Ovary (tissue), 9 donors: ENCODE data around the gene NR5A2. TPM values are rescaled to one million over a fixed set of nuclear protein-coding genes. Genes with fewer than 3 reads are reported as not detected.

ENCODE experiments used
- DNase-seq, 5 donors: peaks; one replicate each; pipeline ENCODE4 v3.0.0-alpha.2; 2019 to 2020
- H3K27ac ChIP-seq, 2 donors: fragments of 200-600 bp; one replicate each; pipeline versions ENCODE4 v1.5.1 to v1.8.0; 2019 to 2022
- H3K27me3 ChIP-seq: fragments of 200-600 bp; one replicate; pipeline ENCODE4 v1.8.0; 2022
- H3K36me3 ChIP-seq: fragments of 200-600 bp; sonication (generic); one replicate; pipeline ENCODE4 v1.5.1; 2019
- H3K4me1 ChIP-seq: one replicate; pipeline ENCODE4 v1.8.1; 2013; ENCODE audit warnings: mild to moderate bottlenecking, moderate library complexity; ENCODE audit not compliant: insufficient read depth
- H3K4me3 ChIP-seq: fragments of 200-600 bp; sonication (generic); one replicate; pipeline ENCODE4 v1.5.1; 2017
- H3K9me3 ChIP-seq, 2 donors: fragments of 200-600 bp in 1 of 2; sonication (generic) in 1 of 2; one replicate each; pipeline versions ENCODE4 v1.5.1 to v1.8.1; 2013 to 2019; ENCODE audit warnings: mild to moderate bottlenecking in 1 of 2, moderate library complexity in 1 of 2
- CTCF ChIP-seq, 3 donors: fragments of 450-650 bp in 2 of 3; fragments of 200-600 bp in 1 of 3; IDR thresholded peaks; one replicate each; pipeline versions ENCODE4 v1.5.1 to v1.8.0; 2016 to 2022; ENCODE audit warnings: antibody characterized with exemption in 3 of 3, mild to moderate bottlenecking in 1 of 3
- EP300 ChIP-seq: sonication (generic); formaldehyde crosslinking; IDR thresholded peaks from one replicate; pipeline ENCODE4 v1.6.1; 2017; ENCODE audit warnings: antibody characterized with exemption
- POLR2A ChIP-seq: fragments of 450-650 bp; IDR thresholded peaks from one replicate; pipeline ENCODE4 v1.6.1; 2017; ENCODE audit warnings: antibody characterized with exemption, mild to moderate bottlenecking, moderate library complexity
- WGBS, 3 donors: extraction: QIAGEN DNeasy Blood & Tissue Kit in 1 of 3; methylation state at CpG; one replicate each; pipeline versions ENCODE4 v1.1.5 to v1.1.7; 2013 to 2017; 5-methylcytosine and 5-hydroxymethylcytosine counted together
- intact Hi-C, 4 donors: fragments of 100-400 bp; cut with DNase I; formaldehyde crosslinking; loops; one replicate each; pipeline versions ENCODE4 v1.11.0 to v1.15.1; 2022 to 2023
- polyA plus RNA-seq, 2 donors: library from polyadenylated mRNA; stranded (reverse); fragments of 200-250 nt in 1 of 2; fragments of 350-450 nt in 1 of 2; fragmentation: Illumina TruSeq in 1 of 2; extraction: RNeasy Lipid Tissue Mini Kit (QIAGEN cat#74804) in 1 of 2; gene quantifications; one replicate each; pipeline ENCODE4 v1.2.3, GENCODE V29; 2013 to 2014
- total RNA-seq, 7 donors: library from RNA; depleted of rRNA in 2 of 7; stranded (reverse); fragments of >200 nt in 2 of 7; fragmentation: NEBNext Ultra II Directional in 3 of 7; extraction: Animal tissue kit (Norgen Biotek cat#: 25700) in 3 of 7; gene quantifications; one replicate each; pipeline versions ENCODE4 v1.1.0 to v1.2.4, GENCODE V29; 2016 to 2023
- donor health status: DM: no; HTN: no; CAD: no; lungs with moderate emphysema.
- donor health status: DM: no; HTN: no; CAD: no.
- donor health status: Bipolar disorder and iron deficiency.
- donor health status: DM: yes; HTN: yes; CAD: no.
- donor health status: DM: no; HTN: no; CAD: no.
- donor health status: DM: yes; HTN: yes; CAD: no.

The NR5A2 gene
- total and polyA plus RNA-seq, 9 donors, result 1.5 to 45.8 (median 3.0) TPM

- 86 to 90% (median 86%) methylated on average over 5 of the region's 5 CpGs for WGBS, 3 donors
- intact Hi-C loops, result no loop called here
- H3K9me3 ChIP-seq, result no peaks in the 10 kb centered on the region
- H3K4me3 ChIP-seq, result no peak overlapping the region
- DNase-seq, result no peak
- no peaks in the 10 kb centered on the region for H3K27me3 ChIP-seq
- TF ChIP-seq EP300 (no peak), CTCF (IDR thresholded peaks at IDR 0.05) (no peak), POLR2A (no peak)
- no peaks in the 10 kb centered on the region for H3K36me3 ChIP-seq
- no peaks in the 10 kb centered on the region for H3K4me1 ChIP-seq
- no peak overlapping the region for H3K27ac ChIP-seq
These were observed 138.1 kb downstream of the NR5A2 start for GRCh38 chr1:200165493-200166220.

GRCh38 chr1:200166411-200166810 lies 138.9 kb downstream of the NR5A2 start:
- no peaks in the 10 kb centered on the region for H3K36me3 ChIP-seq
- intact Hi-C loops, result no loop called here
- H3K27me3 ChIP-seq, result no peaks in the 10 kb centered on the region
- DNase-seq, result no peak
- H3K9me3 ChIP-seq, result no peaks in the 10 kb centered on the region
- no peak for TF ChIP-seq EP300
- no peak overlapping the region for H3K27ac ChIP-seq
- WGBS, 3 donors, result 79 to 88% (median 84%) methylated on average over 4 of the region's 4 CpGs
- no peak overlapping the region for H3K4me3 ChIP-seq
- H3K4me1 ChIP-seq, result no peaks in the 10 kb centered on the region

- H3K9me3 ChIP-seq, result no peaks in the 10 kb centered on the region
- H3K36me3 ChIP-seq, result no peaks in the 10 kb centered on the region
- no peak for DNase-seq
- TF ChIP-seq EP300 (no peak), CTCF (IDR thresholded peaks at IDR 0.05) (no peak), POLR2A (no peak)
- H3K4me3 ChIP-seq, result no peak overlapping the region
- intact Hi-C loops, result no loop called here
- H3K4me1 ChIP-seq, result no peaks in the 10 kb centered on the region
- no peaks in the 10 kb centered on the region for H3K27me3 ChIP-seq
- H3K27ac ChIP-seq, result no peak overlapping the region
- 35 to 49% (median 40%) methylated on average over 7 of the region's 7 CpGs for WGBS, 3 donors
These were observed 141.4 kb downstream of the NR5A2 start for GRCh38 chr1:200168926-200169325.

GRCh38 chr1:200172311-200172710 lies 144.8 kb downstream of the NR5A2 start:
- Histone ChIP-seq H3K36me3 (no peaks in the 10 kb centered on the region), H3K4me3 (no peak overlapping the region), H3K9me3 (no peaks in the 10 kb centered on the region), H3K27me3 (no peaks in the 10 kb centered on the region), H3K27ac (no peak overlapping the region), H3K4me1 (no peaks in the 10 kb centered on the region)
- 76 to 87% (median 81%) methylated on average over 4 of the region's 4 CpGs for whole genome bisulfite sequencing, 3 donors
- intact Hi-C loops, result no loop called here
- no peak for DNase-seq
- TF ChIP-seq EP300, result no peak
- TF ChIP-seq POLR2A, result no peak
- no peak for TF ChIP-seq CTCF (IDR thresholded peaks at IDR 0.05)

- TF ChIP-seq POLR2A (no peak), CTCF (IDR thresholded peaks at IDR 0.05) (no peak), EP300 (no peak)
- Histone ChIP-seq H3K27me3 (no peaks in the 10 kb centered on the region), H3K36me3 (no peaks in the 10 kb centered on the region), H3K4me1 (no peaks in the 10 kb centered on the region), H3K9me3 (no peaks in the 10 kb centered on the region), H3K27ac (no peak overlapping the region), H3K4me3 (no peak overlapping the region)
- no peak for DNase-seq
- intact Hi-C loops, result no loop called here
- 48 to 68% (median 55%) methylated on average over 2 of the region's 2 CpGs for WGBS, 3 donors
These were observed 145.6 kb downstream of the NR5A2 start for GRCh38 chr1:200173097-200173618.
